OCI-LY3 (cell line): ENCODE data around the gene ME3.

Experiments
- EZH2phosphoT487 ChIP-seq: fragments of 200-600 bp; shearing (Covaris generic); IDR thresholded peaks from 2 replicates; pipeline ENCODE4 v1.6.1; 2018; ENCODE audit warnings: antibody characterized with exemption, mixed run types, low read depth
- TF ChIP-seq, protein P1 (sequence below): fragments of 200-600, 300-600 bp; sonication (generic); IDR thresholded peaks from 2 replicates; pipeline ENCODE4 v1.5.1; 2014; ENCODE audit warnings: antibody characterized with exemption, low read length, low read depth

DNA sequence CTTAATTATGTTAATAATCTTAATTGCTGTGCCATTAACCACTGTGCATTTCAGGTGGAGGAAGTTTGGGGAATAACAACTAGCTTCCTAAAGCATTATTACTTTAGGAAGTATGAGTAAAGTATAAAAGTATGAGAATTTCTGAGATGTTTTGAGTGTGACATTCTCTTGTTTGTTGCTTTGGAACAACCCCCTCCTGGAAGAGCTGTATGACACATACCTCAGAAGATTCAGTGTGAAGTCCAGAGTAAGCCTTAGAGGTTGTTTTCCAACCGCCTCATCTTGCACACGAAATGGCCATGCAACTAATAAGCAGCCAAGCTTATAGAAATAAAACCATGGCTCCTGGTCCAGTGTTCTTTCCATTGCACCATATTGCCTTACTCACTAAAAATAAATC is 276.0 kb downstream of the ME3 start:
- TF ChIP-seq, protein P1, sequence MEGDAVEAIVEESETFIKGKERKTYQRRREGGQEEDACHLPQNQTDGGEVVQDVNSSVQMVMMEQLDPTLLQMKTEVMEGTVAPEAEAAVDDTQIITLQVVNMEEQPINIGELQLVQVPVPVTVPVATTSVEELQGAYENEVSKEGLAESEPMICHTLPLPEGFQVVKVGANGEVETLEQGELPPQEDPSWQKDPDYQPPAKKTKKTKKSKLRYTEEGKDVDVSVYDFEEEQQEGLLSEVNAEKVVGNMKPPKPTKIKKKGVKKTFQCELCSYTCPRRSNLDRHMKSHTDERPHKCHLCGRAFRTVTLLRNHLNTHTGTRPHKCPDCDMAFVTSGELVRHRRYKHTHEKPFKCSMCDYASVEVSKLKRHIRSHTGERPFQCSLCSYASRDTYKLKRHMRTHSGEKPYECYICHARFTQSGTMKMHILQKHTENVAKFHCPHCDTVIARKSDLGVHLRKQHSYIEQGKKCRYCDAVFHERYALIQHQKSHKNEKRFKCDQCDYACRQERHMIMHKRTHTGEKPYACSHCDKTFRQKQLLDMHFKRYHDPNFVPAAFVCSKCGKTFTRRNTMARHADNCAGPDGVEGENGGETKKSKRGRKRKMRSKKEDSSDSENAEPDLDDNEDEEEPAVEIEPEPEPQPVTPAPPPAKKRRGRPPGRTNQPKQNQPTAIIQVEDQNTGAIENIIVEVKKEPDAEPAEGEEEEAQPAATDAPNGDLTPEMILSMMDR = no peak
- no peak for TF ChIP-seq EZH2phosphoT487
